Endothelial cell of umbilical vein (primary cell): ENCODE data around the gene SMIM20. TPM values are rescaled to one million over a fixed set of nuclear protein-coding genes. Genes with fewer than 3 reads are reported as not detected.

ENCODE experiments used
- BruUV-seq: library from RNA; stranded (reverse); fragments of 400-500 nt; replicated peaks from 2 replicates; lab custom pipeline; 2021; lab: Mats Ljungman, UMichigan
- CTCF ChIA-PET: fragments of 300-600, 350-600 bp; sonication (Branson Sonifier 250); formaldehyde crosslinking; loops from one replicate; lab custom pipeline; 2021; ENCODE audit warnings: antibody characterized with exemption, inconsistent platforms; lab: Charles Lee
- POLR2A ChIA-PET: fragments of 300-600, 350-600 bp; sonication (Branson Sonifier 250); formaldehyde crosslinking; loops from one replicate; lab custom pipeline; 2021; ENCODE audit warnings: antibody characterized with exemption, inconsistent platforms; lab: Charles Lee
- DNase-seq: peaks from one replicate; pipeline ENCODE4 v3.0.0-alpha.2; 2011; ENCODE audit warnings: low read depth, low spot score
- FAIRE-seq: peaks from 2 replicates; lab custom pipeline; 2011; peaks lifted over from hg19 to GRCh38; lab: Jason Lieb, UNC
- H2AFZ ChIP-seq: 2 replicates; pipeline ENCODE4 v1.6.0; 2012; ENCODE audit warnings: low read depth, low read length, control low read depth, inconsistent platforms
- H3K27ac ChIP-seq: 2 replicates; pipeline ENCODE4 v1.5.1; 2011; ENCODE audit warnings: low read depth, mild to moderate bottlenecking, control low read depth, low read length, moderate library complexity; ENCODE audit not compliant: insufficient read depth
- H3K27me3 ChIP-seq, 2 experiments: 2 replicates each; pipeline versions ENCODE4 v1.6.0 to v1.6.1; 2011; ENCODE audit warnings: low read length in 2 of 2, mixed read lengths in 1 of 2; ENCODE audit not compliant: control insufficient read depth in 2 of 2, insufficient read depth in 2 of 2
- H3K36me3 ChIP-seq, 2 experiments: 2 replicates in 1 of 2; 3 replicates in 1 of 2; pipeline ENCODE4 v1.5.1; 2011; ENCODE audit warnings: low read length in 2 of 2, mild to moderate bottlenecking in 1 of 2, moderate library complexity in 1 of 2; ENCODE audit not compliant: control insufficient read depth in 2 of 2, insufficient read depth in 2 of 2; ENCODE audit errors: extremely low read depth in 1 of 2
- H3K4me1 ChIP-seq: 3 replicates; pipeline ENCODE4 v1.5.1; 2011; ENCODE audit warnings: mild to moderate bottlenecking, low read length; ENCODE audit not compliant: control insufficient read depth, insufficient read depth; ENCODE audit errors: extremely low read depth
- H3K4me2 ChIP-seq: 2 replicates; pipeline ENCODE4 v1.6.1; 2011; ENCODE audit warnings: low read length, control low read depth, mixed read lengths; ENCODE audit not compliant: insufficient read depth
- H3K4me3 ChIP-seq, 3 experiments: fragments of 200-600 bp in 1 of 3; sonication (generic), shearing (Covaris generic) in 1 of 3; replicated peaks in 1 of 3; 2 replicates each; pipeline ENCODE4 v1.5.1; 2011 to 2016; ENCODE audit warnings: control low read depth in 3 of 3, low read length in 3 of 3, mild to moderate bottlenecking in 2 of 3, inconsistent platforms in 1 of 3, low read depth in 1 of 3, moderate library complexity in 1 of 3; ENCODE audit not compliant: insufficient read depth in 1 of 3
- H3K79me2 ChIP-seq: 2 replicates; pipeline ENCODE4 v1.6.0; 2012; ENCODE audit warnings: low read length, inconsistent platforms; ENCODE audit not compliant: control insufficient read depth, insufficient read depth
- H3K9ac ChIP-seq: replicated peaks from 2 replicates; pipeline ENCODE3; 2011; ENCODE audit warnings: low read length, control low read depth; ENCODE audit not compliant: insufficient read depth; ENCODE audit errors: extremely low read depth
- H3K9me1 ChIP-seq: replicated peaks from 3 replicates; pipeline ENCODE4 v1.6.0; 2011; ENCODE audit warnings: mild to moderate bottlenecking, low read length; ENCODE audit not compliant: control insufficient read depth, insufficient read depth; ENCODE audit errors: extremely low read depth
- H3K9me3 ChIP-seq: replicated peaks from 2 replicates; pipeline ENCODE4 v1.5.1; 2012; ENCODE audit warnings: low read length, inconsistent platforms; ENCODE audit not compliant: control insufficient read depth, insufficient read depth
- H4K20me1 ChIP-seq: replicated peaks from 2 replicates; pipeline ENCODE3; 2011; ENCODE audit warnings: mild to moderate bottlenecking, low read length; ENCODE audit not compliant: control insufficient read depth, insufficient read depth; ENCODE audit errors: extremely low read depth
- EZH2 ChIP-seq: IDR thresholded peaks from 2 replicates; pipeline ENCODE4 v1.6.1; 2012; ENCODE audit warnings: borderline replicate concordance, low read depth, mild to moderate bottlenecking, moderate library complexity, low read length, inconsistent platforms; ENCODE audit not compliant: severe bottlenecking
- FOS ChIP-seq: IDR thresholded peaks from 2 replicates; pipeline ENCODE4 v1.6.1; 2011; ENCODE audit warnings: mild to moderate bottlenecking, low read length, moderate library complexity, borderline replicate concordance; ENCODE audit not compliant: insufficient read depth
- GATA2 ChIP-seq: IDR thresholded peaks from 2 replicates; pipeline ENCODE4 v1.7.0; 2011; ENCODE audit warnings: low read depth, mild to moderate bottlenecking, moderate library complexity, mixed read lengths, low read length; ENCODE audit not compliant: insufficient read length, insufficient read depth
- JUN ChIP-seq: IDR thresholded peaks from 2 replicates; pipeline ENCODE4 v1.6.1; 2011; ENCODE audit warnings: borderline replicate concordance, low read depth; ENCODE audit not compliant: insufficient read length, insufficient read depth
- POLR2A ChIP-seq: IDR thresholded peaks from 2 replicates; pipeline ENCODE4 v1.6.1; 2012; ENCODE audit warnings: low read depth, mild to moderate bottlenecking, control low read depth, low read length
- POLR2AphosphoS5 ChIP-seq: IDR thresholded peaks from 2 replicates; pipeline ENCODE4 v1.6.1; 2012; ENCODE audit warnings: low read depth, mild to moderate bottlenecking, control low read depth, low read length, moderate library complexity; ENCODE audit not compliant: insufficient read depth
- dilution Hi-C: fragments of 300-500 bp; cut with MboI; formaldehyde crosslinking; loops from one replicate; pipeline ENCODE4 v1.15.0; 2019; ENCODE audit warnings: low sequenced_read_pairs; ENCODE audit not compliant: extremely low pct_ligation_motif_present
- intact Hi-C: fragments of 100-400 bp; cut with micrococcal nuclease; formaldehyde crosslinking; loops from one replicate; pipeline ENCODE4 v1.10.0; 2022
- polyA plus RNA-seq, 4 experiments: library from polyadenylated mRNA; depleted of rRNA in 3 of 4; stranded (reverse) in 3 of 4; unstranded in 1 of 4; fragments of >200 nt; gene quantifications; 2 replicates each; pipeline versions ENCODE4 v1.2.1 to v1.2.3, GENCODE V29; 2011 to 2012; ENCODE audit warnings: missing spikeins in 1 of 4
- total RNA-seq: library from RNA; stranded (reverse); gene quantifications from 2 replicates; pipeline ENCODE4 v1.2.3, GENCODE V29; 2021
- TF ChIP-seq, protein P1 (sequence below): IDR thresholded peaks from 2 replicates; pipeline ENCODE4 v1.6.1; 2011; ENCODE audit not compliant: insufficient read depth, insufficient read length

Gene SMIM20
- total and polyA plus RNA-seq, 2 donors (not counting 3 experiments of a cell fraction or from before 2014, with no cell fraction given) = 10.2 to 19.2 TPM

DNA sequence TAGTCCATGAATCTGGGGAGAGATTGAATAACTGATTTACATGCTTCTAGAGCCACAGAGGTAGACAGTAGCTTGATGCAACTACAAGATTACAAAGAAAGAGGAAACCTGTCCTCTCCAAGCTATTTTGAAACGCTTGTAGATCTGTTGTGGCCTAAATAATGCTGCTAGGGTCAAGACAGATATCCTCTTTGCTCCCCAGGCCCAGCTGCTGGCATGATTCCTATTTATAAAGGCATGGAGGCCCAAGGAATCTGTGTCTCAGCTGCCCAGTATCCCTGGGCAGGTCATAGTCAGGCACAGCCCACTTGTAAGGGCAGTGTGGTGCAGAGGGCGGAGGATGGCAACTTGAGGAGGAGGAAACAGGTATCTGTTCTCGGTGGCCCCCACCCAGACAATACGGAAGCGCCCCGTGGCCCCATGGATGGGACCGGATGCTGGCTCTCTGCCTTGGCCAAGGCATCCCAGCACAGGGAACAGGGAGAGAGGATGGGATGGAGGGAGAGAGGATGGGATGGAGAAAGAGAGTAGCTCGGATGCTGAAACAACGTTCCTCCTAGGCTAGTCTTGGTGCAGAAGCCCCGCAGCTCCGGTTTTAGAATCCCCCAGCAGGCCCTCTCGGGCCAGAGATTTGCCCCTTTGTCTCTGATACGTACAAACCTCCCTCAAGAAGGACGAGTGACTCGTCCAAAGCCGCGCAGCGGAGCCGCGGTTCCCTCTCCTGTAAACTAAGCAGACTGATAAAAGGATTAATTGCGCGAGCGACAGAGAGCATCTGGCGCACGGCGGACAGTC lies 767 bp upstream of the SMIM20 start:
- no peak overlapping the region for H3K27ac ChIP-seq
- TF ChIP-seq EZH2 = no peak
- TF ChIP-seq JUN = no peak
- no peak for TF ChIP-seq POLR2AphosphoS5
- TF ChIP-seq POLR2A = no peak
- TF ChIP-seq GATA2 = no peak
- TF ChIP-seq FOS = no peak
- TF ChIP-seq, protein P1, sequence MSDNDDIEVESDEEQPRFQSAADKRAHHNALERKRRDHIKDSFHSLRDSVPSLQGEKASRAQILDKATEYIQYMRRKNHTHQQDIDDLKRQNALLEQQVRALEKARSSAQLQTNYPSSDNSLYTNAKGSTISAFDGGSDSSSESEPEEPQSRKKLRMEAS = no peak
- H3K27me3 ChIP-seq = no peaks in the 10 kb centered on the region
- no peaks in the 10 kb centered on the region for H3K79me2 ChIP-seq
- H3K4me1 ChIP-seq = peaks cover 12% of the 10 kb centered on the region
- peak overlapping the region; percentile 53 to 79 (median 67) for H3K4me3 ChIP-seq
- H3K36me3 ChIP-seq = no peaks in the 10 kb centered on the region
- TSS peak; percentile 83 for BruUV-seq
- no peaks in the 10 kb centered on the region for H3K9me3 ChIP-seq
- FAIRE-seq (no peak), DNase-seq (peak; percentile 15)
- intact Hi-C loops = loop anchor here (5.0 kb wide), 1 partner anchor 456 kb away; no protein-coding TSS in a partner anchor
- H3K9me1 ChIP-seq = no peaks in the 10 kb centered on the region
- dilution Hi-C loops = no loop called here
- peak overlapping the region; percentile 76 for H3K9ac ChIP-seq
- ChIA-PET CTCF (interaction anchor here (1.0 to 1.9 kb wide), 4 partner anchors 15 to 601 kb away, joined by 3 to 6 read pairs (median 4); partner anchors contain the start of gene ZCCHC4), POLR2A (interaction anchor here (1.5 kb wide), 1 partner anchor 45 kb away, joined by 4 read pairs; no protein-coding TSS in a partner anchor)
- H2AFZ ChIP-seq = peak overlapping the region; percentile 95
- no peaks in the 10 kb centered on the region for H4K20me1 ChIP-seq
- H3K4me2 ChIP-seq = peak overlapping the region; percentile 94
